Fibroblast of skin of right quadriceps (primary cell): ENCODE measurements around the gene GABARAP.

Source experiments
- DNase-seq: peaks from one replicate; pipeline ENCODE4 v3.0.0-alpha.2; 2013

Gene GABARAP

GRCh38 chr17:7239091-7240027 lies 2.9 kb downstream of the GABARAP start, which contains the start of gene PHF23:
TSS of gene PHF23 (minus strand) at chr17:7239457. CDS start at chr17:7239279, 178 bp downstream.
- DNase-seq: peak; percentile 100

GRCh38 chr17:7238420-7239090 lies 3.7 kb downstream of the GABARAP start:
- peak; percentile 37 for DNase-seq

GRCh38 chr17:7237761-7238419 lies 4.4 kb downstream of the GABARAP start:
- DNase-seq: peak; percentile 77

GRCh38 chr17:7237266-7237760 lies 4.9 kb downstream of the GABARAP start:
- DNase-seq: no peak

- no peak for DNase-seq
Observed at GRCh38 chr17:7236808-7237207, 5.4 kb downstream of the GABARAP start.

- DNase-seq: no peak
Observed at GRCh38 chr17:7235693-7236665, 6.3 kb downstream of the GABARAP start.

GRCh38 chr17:7234083-7234951 lies 7.9 kb downstream of the GABARAP start, which contains the start of gene DVL2:
TSS of gene DVL2 (minus strand) at chr17:7234517. CDS start at chr17:7234262, 255 bp downstream.
- peak; percentile 95 for DNase-seq

GRCh38 chr17:7233701-7234082 lies 8.6 kb downstream of the GABARAP start:
- DNase-seq: no peak

GRCh38 chr17:7232114-7232513 lies 10.1 kb downstream of the GABARAP start:
- no peak for DNase-seq

- no peak for DNase-seq
Observed at GRCh38 chr17:7229504-7229903, 12.7 kb downstream of the GABARAP start.

GRCh38 chr17:7228920-7229319 lies 13.3 kb downstream of the GABARAP start:
- DNase-seq: no peak

- DNase-seq: no peak
Observed at GRCh38 chr17:7226721-7227710, 15.2 kb downstream of the GABARAP start.

- DNase-seq: no peak
Observed at GRCh38 chr17:7225711-7226331, 16.4 kb downstream of the GABARAP start.

GRCh38 chr17:7224661-7225111 lies 17.6 kb downstream of the GABARAP start:
- DNase-seq: no peak

GRCh38 chr17:7224110-7224509 lies 18.1 kb downstream of the GABARAP start:
- no peak for DNase-seq

GRCh38 chr17:7223375-7223774 lies 18.9 kb downstream of the GABARAP start:
- no peak for DNase-seq

GRCh38 chr17:7222972-7223292 lies 19.3 kb downstream of the GABARAP start:
- DNase-seq: no peak

GRCh38 chr17:7222093-7222971 lies 19.9 kb downstream of the GABARAP start:
- no peak for DNase-seq
